NOMO-1 treated with DMSO at 0.1 percent for 48 hours (cell line): ENCODE data around the gene PEX26.
"Not testable (repeated sequence)": the region's sequence is repeated elsewhere in the genome, so short reads cannot be mapped to it uniquely, and the experiment has no call there.

Source experiments
- DNase-seq: peaks from one replicate; lab custom pipeline; 2025; ENCODE audit not compliant: unreplicated experiment; lab: John Stamatoyannopoulos, UW

PEX26 gene

DNA sequence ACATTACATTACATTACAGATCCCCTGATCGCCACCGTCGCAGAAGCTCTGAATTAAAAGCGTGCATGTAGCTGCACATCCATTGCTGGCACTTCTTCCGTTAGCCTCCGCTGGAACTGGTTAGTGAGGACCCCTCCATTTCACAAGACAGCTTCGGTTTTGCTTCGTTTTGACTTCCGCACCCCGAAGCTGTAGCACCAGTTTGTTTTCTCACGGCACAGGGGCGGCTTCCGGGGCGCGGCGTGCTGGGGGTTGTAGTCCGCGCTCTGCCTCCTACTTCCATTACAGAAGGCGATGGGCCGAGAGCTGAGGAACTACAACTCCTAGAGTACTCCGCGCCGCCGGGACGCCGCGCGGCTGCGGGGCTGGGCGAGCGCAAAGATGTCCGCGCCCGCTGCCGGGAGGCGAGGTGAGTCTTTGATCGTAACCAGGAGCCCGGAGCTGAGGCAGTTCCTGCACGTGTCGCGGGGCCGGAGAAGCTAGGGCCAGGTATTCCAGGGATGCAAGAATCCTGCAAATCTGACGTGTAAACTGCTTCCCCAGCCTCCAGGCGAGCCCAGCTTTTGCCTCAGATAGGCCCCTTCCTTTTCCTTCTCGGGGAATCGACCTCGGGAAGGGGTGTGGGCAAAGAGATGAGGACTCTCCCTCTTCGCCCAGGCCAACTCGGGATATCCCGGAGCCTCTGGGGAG is at the start of gene PEX26:
Gene PEX26 (plus strand): TSS at position 352 of the 690 bp plus-strand sequence. CDS start 387 bp downstream, outside the sequence.
- peak; percentile 97 for DNase-seq

DNA sequence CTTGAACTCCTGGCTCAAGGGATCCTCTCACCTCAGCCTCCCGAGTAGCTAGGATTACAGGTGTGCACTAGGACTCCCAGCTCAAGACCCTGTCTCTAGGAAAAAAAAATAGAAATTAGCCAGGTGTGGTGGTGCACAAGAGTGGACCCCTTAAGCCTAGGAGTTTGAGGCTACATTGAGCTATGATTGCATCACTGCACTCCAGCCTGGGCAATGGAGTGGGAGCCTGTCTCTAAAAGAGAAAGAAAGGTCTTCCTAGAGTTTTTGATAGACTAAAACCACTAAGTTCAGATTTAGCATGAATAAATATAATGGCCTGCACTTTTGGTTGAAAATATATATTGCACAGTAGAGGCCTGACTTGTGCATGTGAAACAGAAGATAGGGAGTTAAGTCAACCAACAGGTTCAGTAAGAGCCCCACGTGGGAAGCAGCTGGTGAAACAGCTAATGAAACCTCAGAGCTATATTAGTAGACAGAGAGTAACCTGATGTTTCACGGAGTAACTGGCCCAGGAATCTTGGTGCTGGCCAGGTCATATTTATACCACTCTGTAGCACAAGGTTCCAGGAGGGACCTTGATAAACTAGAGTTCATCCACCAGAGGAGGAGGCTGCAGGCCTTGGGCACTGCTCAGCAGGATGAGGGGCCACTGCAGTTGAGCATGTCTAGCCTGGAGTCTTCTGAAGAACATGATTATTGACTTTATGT is 48.8 kb upstream of the PEX26 start:
- no peak for DNase-seq

DNA sequence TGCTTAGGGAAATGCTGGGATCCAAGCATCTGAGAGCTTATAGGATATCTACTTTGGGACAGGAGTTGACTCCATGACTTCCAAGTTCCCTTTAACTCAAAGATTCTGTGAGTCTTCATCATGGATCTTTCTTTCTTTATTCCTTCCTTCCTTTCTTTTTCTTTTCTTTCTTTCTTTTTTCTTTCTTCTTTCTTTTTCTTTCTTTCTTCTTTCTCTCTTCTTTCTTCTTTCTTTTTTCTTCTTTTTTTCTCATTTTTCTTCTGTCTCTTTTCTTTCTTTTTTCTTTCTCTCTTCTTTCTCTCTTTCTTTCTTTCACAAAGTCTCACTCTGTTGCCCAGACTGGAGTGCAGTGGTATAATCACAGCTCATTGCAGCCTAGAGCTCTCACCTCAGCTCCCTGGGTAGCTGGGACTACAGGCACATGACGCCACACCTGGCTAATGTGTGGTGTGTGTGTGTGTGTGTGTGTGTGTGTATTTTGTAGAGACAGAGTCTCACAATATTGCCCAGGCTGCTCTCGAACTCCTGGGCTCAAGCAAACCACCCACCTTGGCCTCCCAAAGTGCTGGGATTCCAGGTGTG is 48.0 kb upstream of the PEX26 start:
- DNase-seq = no peak

DNA sequence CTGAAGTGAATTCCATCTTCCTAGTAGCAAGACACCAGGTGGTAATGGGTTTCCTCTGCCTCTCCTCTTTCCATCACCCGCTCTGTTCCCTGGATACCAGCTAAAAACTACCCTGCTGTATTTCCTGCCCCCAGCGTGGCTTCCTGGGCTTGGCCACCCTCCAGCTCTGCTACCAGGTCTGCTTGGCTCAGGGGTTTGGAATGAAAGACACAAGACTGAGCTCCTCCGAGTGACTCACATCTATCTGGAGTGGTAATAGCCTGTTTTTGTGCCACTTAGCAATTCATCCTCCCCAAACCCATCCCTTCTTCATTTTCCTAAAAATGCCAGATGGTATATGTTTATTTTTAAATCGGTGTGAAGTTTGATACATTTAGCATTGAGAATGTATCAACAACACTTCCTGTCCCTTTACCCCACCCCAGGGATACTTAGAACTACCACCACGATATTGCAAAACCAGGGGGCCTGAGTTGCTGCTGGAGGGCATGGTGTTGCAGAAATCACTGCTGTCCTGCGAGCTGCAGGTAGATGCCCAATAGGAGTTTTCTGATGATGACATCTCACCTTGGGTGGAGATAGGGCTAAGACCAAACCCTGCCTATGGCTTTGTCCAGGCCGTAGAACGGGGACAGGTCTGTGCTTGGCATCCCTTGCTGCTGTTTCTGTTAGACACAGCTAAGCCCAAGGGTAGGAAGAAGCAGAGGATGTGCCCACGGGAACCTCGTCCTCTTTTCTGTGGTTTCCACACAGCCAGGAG is 45.9 kb upstream of the PEX26 start:
- DNase-seq = no peak

DNA sequence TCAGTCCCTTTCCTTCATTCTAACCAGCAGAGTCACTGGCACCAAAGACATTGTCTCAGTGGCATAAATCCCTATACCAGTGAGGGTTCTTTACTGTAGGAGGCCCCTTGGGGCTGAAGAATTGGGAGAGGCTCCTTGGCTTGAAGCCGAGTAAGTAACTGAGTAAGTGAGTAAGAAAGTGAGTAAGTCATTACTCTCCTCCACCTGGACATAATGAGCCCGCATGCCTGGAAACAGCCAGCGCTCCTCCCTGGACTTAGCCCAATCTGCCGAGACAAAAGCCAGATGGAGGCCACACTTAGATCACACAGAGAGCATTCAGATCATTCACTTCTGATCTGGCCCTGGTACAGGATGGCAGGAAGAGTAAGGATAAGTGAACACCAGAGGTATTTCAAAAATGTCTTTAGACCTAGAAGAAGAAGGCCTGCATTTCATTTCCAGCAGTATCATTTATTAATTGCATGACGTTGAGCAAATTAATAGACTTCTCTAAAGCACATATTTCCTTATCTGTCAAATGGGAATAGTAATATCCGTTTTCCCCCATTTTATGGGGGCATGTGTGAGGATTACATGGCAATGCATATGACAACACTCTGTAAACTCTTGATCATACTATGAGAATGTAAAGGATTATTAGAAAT is 45.2 kb upstream of the PEX26 start:
- DNase-seq = no peak

DNA sequence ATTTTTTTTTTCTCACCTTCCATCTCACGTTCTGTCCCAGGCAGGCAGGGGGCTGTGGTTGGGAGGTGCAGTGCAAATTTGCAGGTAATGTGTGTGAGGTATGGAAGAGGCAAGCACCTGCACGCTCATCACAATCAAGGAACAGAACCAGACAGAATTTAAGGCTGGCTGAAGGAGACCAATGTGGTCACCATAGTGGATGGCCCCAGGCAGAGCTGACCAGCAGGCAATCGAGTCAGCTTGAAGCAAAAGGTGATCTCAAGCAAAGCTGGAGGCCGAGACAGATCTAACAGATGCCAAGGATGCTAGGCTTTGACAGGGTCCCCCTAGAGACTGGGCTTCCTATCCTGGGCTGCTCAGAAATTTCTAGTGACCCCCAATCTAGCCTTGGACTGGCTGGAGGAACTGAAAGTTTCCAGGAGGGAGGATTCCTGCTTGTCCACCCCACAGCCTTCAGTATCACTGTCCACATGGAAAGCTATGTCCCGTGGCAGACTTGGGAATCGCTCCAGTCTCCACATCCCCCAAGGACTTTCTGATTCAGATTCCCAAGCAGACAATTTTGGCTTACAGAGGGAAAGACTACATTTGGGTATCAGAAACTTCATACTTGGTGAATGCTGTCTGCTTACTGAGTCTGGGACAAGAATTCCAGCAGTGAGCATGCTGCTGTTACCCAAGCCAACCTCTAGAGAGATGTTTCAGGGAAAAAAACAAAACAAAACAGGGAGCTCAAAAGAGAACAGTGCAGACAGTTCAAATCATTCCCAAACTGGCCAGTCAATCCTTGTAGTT is 44.4 kb upstream of the PEX26 start:
- DNase-seq = no peak

DNA sequence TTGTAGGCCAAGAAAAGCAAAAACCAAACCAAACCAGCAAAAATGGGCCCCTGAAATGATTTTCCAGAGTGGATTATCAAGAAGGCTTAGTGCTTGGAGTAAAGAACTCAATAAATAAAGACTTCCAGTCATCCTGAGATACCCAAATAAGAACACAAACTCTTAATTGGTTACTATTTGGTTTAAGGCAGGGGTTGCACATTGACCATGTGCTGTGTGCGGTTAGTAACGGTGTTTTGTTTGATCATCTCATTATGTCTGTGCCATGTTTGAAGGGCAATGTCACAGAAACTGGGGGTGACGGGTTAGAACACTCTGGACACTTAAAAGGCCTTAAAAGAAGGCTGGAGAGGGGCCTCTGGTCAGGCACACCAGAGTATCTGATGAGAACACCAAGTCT is 43.7 kb upstream of the PEX26 start:
- DNase-seq = no peak

DNA sequence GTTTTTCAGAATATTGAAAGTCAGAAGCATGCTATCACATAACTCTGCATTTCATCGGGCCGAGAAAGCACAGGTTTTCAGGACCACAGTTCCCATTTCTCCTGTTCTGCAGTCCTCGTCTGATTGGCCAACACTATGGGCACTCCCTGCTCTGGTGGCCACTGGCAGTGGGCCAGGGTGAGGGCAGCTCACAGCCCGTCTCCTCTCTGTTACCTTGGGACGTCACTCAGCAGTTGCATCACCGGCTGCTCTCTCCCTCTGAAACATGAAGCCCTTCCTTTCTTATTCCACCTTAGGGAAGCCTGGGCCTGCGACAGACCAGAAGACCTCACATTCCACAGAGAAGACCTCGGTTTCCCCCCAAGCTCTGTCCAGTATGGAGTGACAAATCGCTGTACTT is 42.0 kb upstream of the PEX26 start:
- DNase-seq = peak; percentile 44

DNA sequence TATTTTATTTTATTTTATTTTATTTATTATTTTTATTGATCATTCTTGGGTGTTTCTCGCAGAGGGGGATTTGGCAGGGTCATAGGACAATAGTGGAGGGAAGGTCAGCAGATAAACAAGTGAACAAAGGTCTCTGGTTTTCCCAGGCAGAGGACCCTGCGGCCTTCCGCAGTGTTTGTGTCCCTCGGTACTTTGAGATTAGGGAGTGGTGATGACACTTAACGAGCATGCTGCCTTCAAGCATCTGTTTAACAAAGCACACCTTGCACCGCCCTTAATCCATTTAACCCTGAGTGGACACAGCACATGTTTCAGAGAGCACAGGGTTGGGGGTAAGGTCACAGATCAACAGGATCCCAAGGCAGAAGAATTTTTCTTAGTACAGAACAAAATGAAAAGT is 36.9 kb upstream of the PEX26 start:
- DNase-seq = not testable (repeated sequence)

DNA sequence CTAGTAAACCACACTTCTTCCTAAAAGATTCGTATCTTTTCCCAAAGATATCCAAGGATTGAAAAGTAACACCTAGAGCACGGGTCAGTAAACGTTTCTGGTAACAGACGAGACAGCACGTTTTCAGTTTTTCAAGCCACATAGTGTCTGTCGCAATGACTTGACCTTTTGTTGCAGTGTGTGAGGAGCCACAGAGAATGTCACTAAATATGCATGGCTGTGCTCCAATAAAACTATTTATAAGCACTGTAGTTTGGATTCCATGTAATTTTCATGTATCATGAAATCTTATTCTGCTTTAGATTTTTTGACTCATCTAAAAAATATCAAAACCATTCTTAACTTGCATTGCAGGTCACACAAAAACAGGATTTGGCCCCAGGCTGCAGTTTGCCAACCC is 35.1 kb upstream of the PEX26 start:
- DNase-seq = no peak

DNA sequence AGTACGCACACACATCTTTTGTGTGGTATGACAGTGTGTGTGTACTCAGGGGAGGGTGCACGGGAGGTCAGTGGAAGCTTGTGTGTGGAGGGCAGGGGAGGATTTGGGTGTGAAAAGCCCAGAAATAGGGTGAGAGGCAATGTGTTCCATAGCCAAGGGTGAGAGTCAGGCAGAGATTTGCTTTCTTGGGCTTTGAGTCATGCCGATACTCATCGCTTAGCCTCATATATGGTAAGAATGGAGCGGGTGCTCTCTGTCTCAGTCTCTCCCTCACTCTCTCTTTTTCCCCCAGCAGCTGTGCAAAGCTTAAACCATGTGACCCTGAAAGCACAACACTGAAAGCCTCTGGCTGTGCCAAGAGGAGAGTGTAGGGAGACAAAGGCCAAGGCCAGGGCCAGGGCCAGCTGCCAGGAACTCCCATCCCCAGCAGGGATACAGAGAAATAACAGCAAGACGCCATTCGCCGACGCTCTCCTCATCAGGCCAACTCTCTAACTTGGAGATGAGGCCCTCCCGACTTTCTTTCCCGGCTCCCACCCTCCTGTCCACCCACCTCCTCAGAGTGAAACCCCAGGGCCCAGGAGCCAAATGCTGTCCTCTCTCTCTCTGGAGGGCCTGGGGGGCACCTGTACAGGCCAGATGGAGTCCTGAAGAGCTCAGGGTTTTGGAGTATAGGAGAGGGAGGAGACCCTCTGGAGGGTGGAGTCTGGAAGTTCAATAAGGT is 33.1 kb upstream of the PEX26 start:
- DNase-seq = no peak

DNA sequence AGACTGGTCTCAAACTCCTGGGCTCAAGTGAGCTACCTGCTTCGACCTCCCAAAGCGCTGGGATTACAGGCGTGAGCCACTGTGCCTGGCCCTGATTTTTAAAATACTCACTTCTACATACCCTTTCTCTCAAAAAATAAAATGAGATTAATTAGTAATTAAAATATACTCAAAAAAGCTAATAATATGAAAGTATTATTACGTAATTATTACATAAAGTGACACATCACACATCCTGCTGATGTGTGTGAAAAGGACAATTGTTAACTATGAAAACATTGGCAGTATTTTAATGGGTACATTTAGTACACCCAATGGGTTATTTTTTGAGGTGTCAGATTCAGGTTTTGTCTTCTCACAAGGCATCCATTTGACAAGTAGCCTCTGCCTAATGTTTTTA is 32.0 kb upstream of the PEX26 start:
- DNase-seq = no peak

DNA sequence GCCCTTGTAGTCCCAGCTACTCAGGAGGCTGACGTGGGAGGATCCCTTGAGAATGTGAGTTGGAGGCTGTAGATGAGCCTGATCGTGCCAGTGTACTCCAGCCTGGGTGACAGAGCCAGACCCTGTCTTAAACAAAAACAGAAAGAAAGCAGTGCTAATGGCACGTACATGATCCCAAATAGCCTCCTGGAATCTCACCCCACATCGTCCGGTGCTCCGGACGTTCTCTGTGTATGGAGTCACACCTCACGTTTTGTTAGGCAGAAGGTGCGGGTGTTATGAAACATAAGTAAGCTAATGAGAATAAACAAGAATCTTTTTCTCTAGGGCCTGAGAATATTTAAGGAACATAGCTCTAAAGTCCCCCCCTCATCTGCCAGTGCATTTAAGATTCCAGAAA is 29.7 kb upstream of the PEX26 start:
- no peak for DNase-seq

DNA sequence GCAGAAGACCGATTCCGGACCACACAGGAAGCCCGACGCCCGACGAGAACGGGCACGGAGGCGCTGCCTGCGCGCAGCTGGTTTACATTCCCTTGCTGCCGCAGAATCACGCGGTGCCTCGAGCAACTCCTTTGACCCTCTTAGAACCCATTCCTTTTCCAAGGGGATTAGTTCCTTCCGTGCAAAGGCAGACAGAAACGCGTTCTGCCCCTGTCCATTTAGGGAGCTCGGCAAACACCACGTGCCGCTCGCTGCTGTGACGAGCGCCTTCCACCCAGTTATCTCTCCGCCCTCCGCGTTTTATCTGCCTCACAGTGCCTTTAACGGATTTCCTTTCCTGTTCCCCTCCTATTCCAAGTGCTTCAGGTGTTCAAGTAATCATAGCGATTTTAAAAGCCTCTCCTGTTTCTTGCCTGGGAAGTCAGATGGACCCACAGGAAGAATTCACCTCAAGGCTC is 29.3 kb upstream of the PEX26 start:
- no peak for DNase-seq

DNA sequence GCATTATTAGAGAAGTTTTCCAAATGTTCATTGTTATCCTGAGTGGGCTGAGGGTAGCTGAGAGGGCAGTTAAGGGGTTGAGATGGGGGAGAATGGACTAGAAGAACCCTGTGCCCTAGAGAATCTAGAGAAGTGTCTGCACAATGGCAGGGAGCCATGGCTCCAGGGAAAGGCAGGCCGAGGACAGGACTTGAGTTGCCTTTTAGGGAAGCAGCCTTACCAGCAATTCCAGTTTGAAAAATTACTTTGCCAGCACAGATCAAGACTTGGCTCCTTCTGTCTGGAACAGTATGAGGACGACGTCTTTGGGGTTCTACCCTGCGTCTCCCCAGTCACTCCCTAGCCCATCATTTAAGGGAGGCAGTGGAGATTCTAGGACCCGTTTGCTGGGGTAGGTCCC is 27.7 kb upstream of the PEX26 start:
- DNase-seq = no peak

DNA sequence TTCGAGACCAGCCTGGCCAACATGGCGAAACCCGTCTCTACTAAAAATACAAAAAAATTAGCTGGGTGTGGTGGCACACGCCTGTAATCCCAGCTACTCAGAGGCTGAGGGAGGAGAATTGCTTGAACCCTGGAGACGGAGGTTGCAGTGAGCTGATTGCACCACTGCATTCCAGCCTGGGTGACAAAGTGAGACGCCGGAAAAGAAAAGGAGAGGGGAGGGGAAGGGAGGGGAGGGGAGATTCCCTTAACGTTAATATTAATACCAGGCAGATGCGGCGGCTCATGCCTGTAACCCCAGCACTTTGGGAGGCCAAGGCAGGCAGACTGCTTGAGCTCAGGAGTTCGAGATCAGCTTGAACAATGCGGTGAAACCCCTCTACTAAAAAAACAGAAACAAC is 26.7 kb upstream of the PEX26 start:
- not testable (repeated sequence) for DNase-seq

DNA sequence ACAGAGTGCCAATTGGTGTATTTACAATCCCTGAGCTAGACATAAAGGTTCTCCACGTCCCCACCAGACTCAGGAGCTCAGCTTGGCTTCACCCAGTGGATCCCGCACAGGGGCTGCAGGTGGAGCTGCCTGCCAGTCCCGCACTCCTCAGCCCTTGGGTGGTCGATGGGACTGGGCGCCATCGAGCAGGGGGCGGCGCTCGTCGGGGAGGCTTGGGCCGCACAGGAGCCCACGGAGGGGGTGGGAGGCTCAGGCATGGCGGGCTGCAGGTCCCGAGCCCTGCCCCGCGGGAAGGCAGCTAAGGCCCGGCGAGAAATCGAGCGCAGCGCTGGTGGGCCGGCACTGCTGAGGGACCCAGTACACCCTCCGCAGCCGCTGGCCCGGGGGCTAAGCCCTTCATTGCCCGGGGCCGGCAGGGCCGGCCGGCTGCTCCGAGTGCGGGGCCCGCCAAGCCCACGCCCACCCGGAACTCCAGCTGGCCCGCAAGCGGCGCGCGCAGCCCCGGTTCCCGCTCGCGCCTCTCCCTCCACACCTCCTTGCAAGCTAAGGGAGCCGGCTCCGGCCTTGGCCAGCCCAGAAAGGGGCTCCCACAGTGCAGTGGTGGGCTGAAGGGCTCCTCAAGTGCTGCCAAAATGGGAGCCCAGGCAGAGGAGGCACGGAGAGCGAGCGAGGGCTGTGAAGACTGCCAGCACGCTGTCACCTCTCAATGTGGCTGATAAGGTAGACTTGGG is 24.4 kb upstream of the PEX26 start:
- not testable (repeated sequence) for DNase-seq

DNA sequence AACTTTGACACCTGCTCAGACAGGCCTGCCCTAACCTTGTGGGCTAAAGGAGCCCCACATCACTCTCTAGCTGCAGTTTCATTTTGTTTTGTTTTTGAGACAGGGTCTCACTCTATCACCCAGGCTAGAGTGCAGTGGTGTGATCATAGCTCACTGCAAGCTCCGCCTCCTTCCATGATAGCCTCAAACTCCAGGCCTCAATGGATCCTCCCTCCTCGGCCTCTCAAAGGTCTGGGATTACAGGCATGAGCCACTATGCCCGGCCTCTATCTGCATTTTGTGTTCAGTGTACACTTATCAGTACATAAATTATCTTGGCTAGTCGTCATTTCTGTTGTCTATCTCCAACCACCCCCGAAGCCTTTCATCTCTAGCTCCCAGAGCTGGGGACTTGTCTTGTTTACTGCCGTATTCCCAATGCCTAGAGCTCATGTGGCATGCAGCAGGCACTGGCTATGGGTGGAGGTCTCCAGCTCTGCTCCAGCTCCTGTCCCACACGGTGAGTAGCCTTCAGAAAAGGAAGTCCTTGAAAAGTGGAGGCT is 22.1 kb upstream of the PEX26 start:
- no peak for DNase-seq
